Skeletal muscle cell (primary cell): ENCODE data around the gene LRRC49.
"Not testable (repeated sequence)": the region's sequence is repeated elsewhere in the genome, so short reads cannot be mapped to it uniquely, and the experiment has no call there.

Experiments used
- DNase-seq: peaks from one replicate; pipeline ENCODE4 v3.0.0-alpha.2; 2010; ENCODE audit warnings: low read depth
- H3K4me3 ChIP-seq: 2 replicates; pipeline ENCODE4 v1.5.1; 2011; ENCODE audit warnings: low read depth, mild to moderate bottlenecking, control low read depth, low read length, moderate library complexity

Gene LRRC49

GRCh38 chr15:70863450-70864218, 29.0 kb upstream of the LRRC49 start:
- DNase-seq: peak; percentile 66
- H3K4me3 ChIP-seq: no peak overlapping the region

- DNase-seq: no peak
- no peak overlapping the region for H3K4me3 ChIP-seq
Observed at GRCh38 chr15:70866982-70867641, 25.5 kb upstream of the LRRC49 start.

GRCh38 chr15:70867911-70868467, 24.6 kb upstream of the LRRC49 start:
- peak; percentile 82 for DNase-seq
- H3K4me3 ChIP-seq: no peak overlapping the region

GRCh38 chr15:70869346-70869745, 23.3 kb upstream of the LRRC49 start:
- DNase-seq: no peak
- H3K4me3 ChIP-seq: no peak overlapping the region

- no peak overlapping the region for H3K4me3 ChIP-seq
- DNase-seq: peak; percentile 83
Observed at GRCh38 chr15:70870051-70870450, 22.6 kb upstream of the LRRC49 start.

GRCh38 chr15:70871490-70871889, 21.1 kb upstream of the LRRC49 start:
- not testable (repeated sequence) for H3K4me3 ChIP-seq, DNase-seq

- no peak overlapping the region for H3K4me3 ChIP-seq
- DNase-seq: no peak
Observed at GRCh38 chr15:70873232-70874054, 19.2 kb upstream of the LRRC49 start.

- DNase-seq: no peak
- no peak overlapping the region for H3K4me3 ChIP-seq
Observed at GRCh38 chr15:70875001-70875782, 17.4 kb upstream of the LRRC49 start.

GRCh38 chr15:70876011-70876410, 16.6 kb upstream of the LRRC49 start:
- no peak overlapping the region for H3K4me3 ChIP-seq
- DNase-seq: no peak

- DNase-seq: no peak
- no peak overlapping the region for H3K4me3 ChIP-seq
Observed at GRCh38 chr15:70876683-70877082, 15.9 kb upstream of the LRRC49 start.

- no peak overlapping the region for H3K4me3 ChIP-seq
- peak; percentile 79 for DNase-seq
Observed at GRCh38 chr15:70879401-70879800, 13.2 kb upstream of the LRRC49 start.

- no peak overlapping the region for H3K4me3 ChIP-seq
- no peak for DNase-seq
Observed at GRCh38 chr15:70880781-70881180, 11.8 kb upstream of the LRRC49 start.

GRCh38 chr15:70882361-70882760, 10.3 kb upstream of the LRRC49 start:
- no peak for DNase-seq
- H3K4me3 ChIP-seq: no peak overlapping the region

GRCh38 chr15:70892912-70893560, 410 bp downstream of the LRRC49 start:
- DNase-seq: no peak
- peak overlapping the region; percentile 56 for H3K4me3 ChIP-seq

- peak; percentile 73 for DNase-seq
Observed at GRCh38 chr15:70902107-70902506, 9.5 kb downstream of the LRRC49 start.

GRCh38 chr15:70906842-70907241, 14.2 kb downstream of the LRRC49 start:
- peak; percentile 53 for DNase-seq
- no peak overlapping the region for H3K4me3 ChIP-seq

More at GRCh38 chr15:70902107-70902506, 9.5 kb downstream of the LRRC49 start:
- H3K4me3 ChIP-seq: no peak overlapping the region

- H3K4me3 ChIP-seq: no peak overlapping the region
- DNase-seq: no peak
Observed at GRCh38 chr15:70907784-70908471, 15.3 kb downstream of the LRRC49 start.

GRCh38 chr15:70910958-70911357, 18.3 kb downstream of the LRRC49 start:
- DNase-seq: no peak

More at GRCh38 chr15:70910958-70911357, 18.3 kb downstream of the LRRC49 start:
- no peak overlapping the region for H3K4me3 ChIP-seq
